Motor neuron (in vitro differentiated cells): ENCODE data around the gene SH3PXD2B. TPM values are rescaled to one million over a fixed set of nuclear protein-coding genes. Genes with fewer than 3 reads are reported as not detected.
A peak's percentile ranks its signal among the peaks of the same experiment; 100 is the strongest.

ENCODE experiments used
- ATAC-seq, 8 experiments: fragments of 200-7000 bp; cut with Tn5 transposase; replicated peaks in 6 of 8; 2 replicates each; pipeline ENCODE4 v1.8.0; 2021; ENCODE audit warnings: mild to moderate bottlenecking in 8 of 8, moderate library complexity in 8 of 8
- H3K27ac ChIP-seq, 2 donors: fragments of 250-450 bp; sonication (Bioruptor Pico); 2 replicates each; pipeline ENCODE4 v1.9.0; 2021; ENCODE audit warnings: antibody characterized with exemption in 2 of 2, mild to moderate bottlenecking in 2 of 2, moderate library complexity in 1 of 2
- H3K4me1 ChIP-seq, 2 donors: fragments of 250-450 bp; sonication (Bioruptor Pico); replicated peaks in 1 of 2; 2 replicates each; pipeline ENCODE4 v1.6.1; 2021; ENCODE audit warnings: antibody characterized with exemption in 2 of 2, mild to moderate bottlenecking in 2 of 2, moderate library complexity in 1 of 2
- H3K4me3 ChIP-seq, 5 donors: fragments of 250-450 bp; sonication (Bioruptor Pico); 2 replicates each; pipeline ENCODE4 v1.9.0; 2021; ENCODE audit warnings: antibody characterized with exemption in 5 of 5, mild to moderate bottlenecking in 5 of 5, moderate library complexity in 4 of 5
- WGBS, 10 experiments: fragments of 450-650 bp; shearing (Covaris generic); methylation state at CpG; one replicate each; pipeline ENCODE4 v1.0.0; 2022; 5-methylcytosine and 5-hydroxymethylcytosine counted together
- in situ Hi-C, 9 experiments: fragments of 400-800 bp; cut with MboI; loops; one replicate each; pipeline ENCODE4 v1.15.0; 2021; ENCODE audit warnings: low sequenced_read_pairs in 9 of 9, low pct_unique_long_range_greater_than_20kb in 2 of 9; ENCODE audit not compliant: unreplicated experiment in 9 of 9
- total RNA-seq, 8 experiments: library from RNA; unstranded; fragments of 300-600 nt; gene quantifications; 2 replicates each; pipeline versions ENCODE4 v1.2.3 to v1.2.4, GENCODE V29; 2022

SH3PXD2B gene
- total RNA-seq, result 10 to 100 TPM; 18.0 to 35.7 (median 24.3) TPM

DNA sequence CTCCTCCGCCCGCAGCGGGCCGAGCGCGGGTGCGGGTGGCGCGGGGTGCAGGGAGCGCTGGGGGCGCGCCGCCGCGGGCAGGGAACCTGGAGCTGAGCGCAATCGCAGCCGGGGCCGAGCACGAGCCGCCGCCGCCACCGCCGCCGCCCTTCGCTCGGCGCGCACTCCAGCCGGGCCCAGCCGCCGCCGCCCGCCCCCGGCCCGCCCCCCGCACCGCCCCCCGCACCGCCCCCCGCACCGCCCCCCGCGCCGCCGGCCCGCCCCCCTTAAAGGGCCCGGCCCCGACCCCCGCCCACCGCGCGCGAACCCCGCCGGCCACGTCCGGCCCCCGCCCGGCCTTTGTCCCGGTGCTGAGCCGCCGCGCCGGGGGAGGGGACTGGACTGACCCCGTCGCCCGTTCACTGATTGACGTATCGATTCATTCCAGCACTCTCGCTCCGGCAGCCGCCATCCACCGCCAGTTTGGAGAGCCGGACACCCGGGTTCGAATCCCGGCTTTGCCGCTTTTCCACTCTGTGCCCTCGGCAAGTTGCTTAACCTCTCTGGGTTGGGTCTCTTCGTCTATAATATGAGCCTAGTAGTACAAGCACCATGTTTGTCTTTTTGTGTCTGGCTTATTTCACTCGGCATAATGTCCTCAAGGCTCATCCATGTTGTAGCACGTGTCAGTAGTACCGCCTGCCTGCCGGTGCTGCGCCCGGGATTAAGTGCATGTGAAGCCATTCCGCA lies at the start of gene SH3PXD2B:
TSS of gene SH3PXD2B (minus strand) at position 168 of the 729 bp plus-strand sequence. CDS start 173 bp downstream, outside the sequence.
- Histone ChIP-seq H3K4me3 (peak within 1 kb of the TSS; percentile 69 to 99 (median 76)), H3K27ac (peak within 1 kb of the TSS; percentile 71 to 91), H3K4me1 (peaks cover 33 to 38% of the 10 kb centered on the region in 2 donors)
- WGBS, 10 experiments, result 0% methylated on average over 1 to 5 of the region's 89 CpGs; no CpG with 5 or more reads in 8 of the 10 experiments
- in situ Hi-C loops, result loop anchor here in 3 of 9 experiments (25.0 kb wide), 3 partner anchors 233 to 508 kb away; partner anchors contain the start of gene RPL26L1 (in 1 of the 3)
- ATAC-seq, result peak; percentile 22 to 75 (median 72)

DNA sequence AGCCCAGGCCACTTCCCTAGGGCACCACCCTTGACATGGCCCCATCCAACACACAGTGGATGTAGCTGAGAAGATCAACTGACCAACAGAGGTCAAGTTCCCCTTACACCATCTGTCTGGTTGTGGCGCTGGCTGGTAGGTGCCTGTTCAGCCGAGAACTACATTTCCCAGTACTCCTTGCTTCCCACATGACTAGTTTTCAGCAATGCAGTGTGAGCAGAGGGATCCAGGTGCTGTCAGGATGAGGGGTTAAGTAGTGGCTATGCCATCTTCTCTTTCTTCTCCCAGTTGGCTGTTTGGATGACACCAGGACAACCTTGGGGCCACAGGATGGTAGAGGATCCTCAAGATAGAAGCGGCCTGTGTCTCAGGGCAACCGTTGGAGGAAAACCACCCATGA lies 48.6 kb upstream of the SH3PXD2B start:
- Histone ChIP-seq H3K4me3 (no peak overlapping the region), H3K4me1 (peaks cover 6 to 9% of the 10 kb centered on the region in 2 donors), H3K27ac (no peak overlapping the region)
- 71 to 100% (median 80%) methylated on average over 1 to 4 of the region's 4 CpGs; no CpG with 5 or more reads in 3 of the 10 experiments for WGBS, 10 experiments
- in situ Hi-C loops, result no loop called here
- ATAC-seq, result peak in 6 of 8 experiments; percentile 30 to 62 (median 46)

GRCh38 chr5:172502410-172502809 lies 48.1 kb upstream of the SH3PXD2B start:
- WGBS, 10 experiments, result 68 to 100% (median 96%) methylated on average over 1 to 8 of the region's 8 CpGs; no CpG with 5 or more reads in 1 of the 10 experiments

GRCh38 chr5:172501708-172502320 lies 47.5 kb upstream of the SH3PXD2B start:
- in situ Hi-C loops, result no loop called here
- H3K27ac ChIP-seq, result no peak overlapping the region
- whole genome bisulfite sequencing, 10 experiments, result 50 to 100% (median 83%) methylated on average over 1 to 7 of the region's 7 CpGs; no CpG with 5 or more reads in 3 of the 10 experiments
- no peak overlapping the region for H3K4me3 ChIP-seq
- H3K4me1 ChIP-seq, result peaks cover 6 to 9% of the 10 kb centered on the region in 2 donors
- ATAC-seq, result no peak

More at GRCh38 chr5:172502410-172502809, 48.1 kb upstream of the SH3PXD2B start:
- H3K4me1 ChIP-seq, result peaks cover 6 to 9% of the 10 kb centered on the region in 2 donors
- ATAC-seq, result no peak
- in situ Hi-C loops, result no loop called here
- H3K4me3 ChIP-seq, result no peak overlapping the region
- H3K27ac ChIP-seq, result no peak overlapping the region

- no peak for ATAC-seq
- in situ Hi-C loops, result loop anchor here in 5 of 9 experiments (25.0 kb wide), 3 partner anchors 188 to 438 kb away; no protein-coding TSS in a partner anchor
Measured at GRCh38 chr5:172499287-172499686, 45.0 kb upstream of the SH3PXD2B start.

DNA sequence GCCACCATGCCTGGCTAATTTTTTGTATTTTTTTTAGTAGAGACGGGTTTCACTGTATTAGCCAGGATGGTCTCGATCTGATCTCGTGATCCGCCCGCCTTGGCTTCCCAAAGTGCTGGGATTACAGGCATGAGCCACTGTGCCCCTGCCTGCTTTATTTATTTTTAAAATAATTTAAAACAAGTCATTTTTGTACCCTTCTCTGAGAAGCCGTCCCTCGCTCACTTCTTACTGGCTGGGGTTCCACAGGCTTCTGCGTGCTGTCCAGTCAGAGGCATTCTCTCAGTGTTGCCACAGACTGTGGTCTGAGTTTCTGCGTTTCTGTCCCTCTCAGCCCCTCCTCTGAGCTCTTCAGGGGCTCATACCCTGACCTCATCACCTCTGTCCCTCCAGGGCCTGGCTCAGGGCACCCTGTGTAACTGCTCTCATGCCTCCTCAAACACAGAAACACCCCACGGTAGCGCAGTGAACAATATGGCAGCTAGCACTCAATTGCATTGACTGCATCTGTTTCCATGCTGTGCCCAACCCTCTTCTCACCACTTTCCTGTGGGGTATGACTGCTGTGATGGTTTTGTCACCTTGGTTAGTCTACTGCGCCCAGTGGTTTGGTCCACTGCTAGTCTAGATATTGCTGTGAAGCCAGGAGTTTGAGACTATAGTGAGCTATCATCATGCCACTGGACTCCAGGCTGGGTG lies 44.3 kb upstream of the SH3PXD2B start:
- in situ Hi-C loops, result loop anchor here in 5 of 9 experiments (25.0 kb wide), 3 partner anchors 189 to 439 kb away; no protein-coding TSS in a partner anchor
- Histone ChIP-seq H3K4me1 (peaks cover 2 to 4% of the 10 kb centered on the region in 2 donors), H3K27ac (no peak overlapping the region), H3K4me3 (no peak overlapping the region)
- no peak for ATAC-seq
- WGBS, 10 experiments, result 40 to 100% (median 91%) methylated on average over 1 to 9 of the region's 12 CpGs; no CpG with 5 or more reads in 2 of the 10 experiments

More at GRCh38 chr5:172499287-172499686, 45.0 kb upstream of the SH3PXD2B start:
- H3K4me1 ChIP-seq, result peaks cover 2 to 4% of the 10 kb centered on the region in 2 donors
- H3K27ac ChIP-seq, result no peak overlapping the region
- 27 to 100% (median 89%) methylated on average over 1 to 2 of the region's 2 CpGs; no CpG with 5 or more reads in 4 of the 10 experiments for WGBS, 10 experiments
- no peak overlapping the region for H3K4me3 ChIP-seq

DNA sequence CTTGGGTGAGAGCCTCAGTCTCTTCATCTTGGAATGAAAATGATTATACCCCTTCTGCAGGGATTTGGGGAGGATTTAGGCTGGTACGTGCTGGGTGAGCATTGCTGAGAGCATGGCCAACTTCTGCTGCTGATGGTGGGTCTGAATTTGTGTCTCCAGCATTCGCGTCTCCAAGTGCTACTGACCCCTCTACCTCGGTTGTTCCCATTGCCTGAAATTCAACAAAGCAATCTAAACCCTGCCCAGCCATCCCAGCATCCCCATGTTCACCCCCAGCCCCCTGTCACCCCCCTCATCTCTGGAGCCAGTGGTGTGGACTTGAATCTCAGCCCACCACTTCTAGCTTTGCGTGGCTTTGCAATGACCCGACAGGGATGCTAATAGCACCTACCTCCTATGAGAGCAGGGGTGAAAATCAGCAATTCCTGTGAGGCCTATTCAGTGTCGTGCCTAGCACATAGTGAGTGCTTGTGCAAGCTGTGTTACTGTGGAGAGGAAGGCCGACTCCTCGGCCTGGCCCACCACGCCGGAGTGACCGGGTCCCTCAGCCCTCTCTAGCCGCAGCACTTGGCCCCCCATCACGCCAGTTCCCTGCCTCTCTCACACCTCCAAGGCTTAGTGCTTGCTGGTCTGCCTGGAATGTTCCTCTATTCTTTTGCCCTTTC lies 43.4 kb upstream of the SH3PXD2B start:
- Histone ChIP-seq H3K4me1 (peaks cover 0 to 2% of the 10 kb centered on the region in 2 donors), H3K27ac (no peak overlapping the region), H3K4me3 (no peak overlapping the region)
- ATAC-seq, result no peak
- WGBS, 10 experiments, result 66 to 100% (median 77%) methylated on average over 2 to 5 of the region's 14 CpGs; no CpG with 5 or more reads in 6 of the 10 experiments
- in situ Hi-C loops, result loop anchor here in 5 of 9 experiments (25.0 kb wide), 3 partner anchors 190 to 440 kb away; no protein-coding TSS in a partner anchor

DNA sequence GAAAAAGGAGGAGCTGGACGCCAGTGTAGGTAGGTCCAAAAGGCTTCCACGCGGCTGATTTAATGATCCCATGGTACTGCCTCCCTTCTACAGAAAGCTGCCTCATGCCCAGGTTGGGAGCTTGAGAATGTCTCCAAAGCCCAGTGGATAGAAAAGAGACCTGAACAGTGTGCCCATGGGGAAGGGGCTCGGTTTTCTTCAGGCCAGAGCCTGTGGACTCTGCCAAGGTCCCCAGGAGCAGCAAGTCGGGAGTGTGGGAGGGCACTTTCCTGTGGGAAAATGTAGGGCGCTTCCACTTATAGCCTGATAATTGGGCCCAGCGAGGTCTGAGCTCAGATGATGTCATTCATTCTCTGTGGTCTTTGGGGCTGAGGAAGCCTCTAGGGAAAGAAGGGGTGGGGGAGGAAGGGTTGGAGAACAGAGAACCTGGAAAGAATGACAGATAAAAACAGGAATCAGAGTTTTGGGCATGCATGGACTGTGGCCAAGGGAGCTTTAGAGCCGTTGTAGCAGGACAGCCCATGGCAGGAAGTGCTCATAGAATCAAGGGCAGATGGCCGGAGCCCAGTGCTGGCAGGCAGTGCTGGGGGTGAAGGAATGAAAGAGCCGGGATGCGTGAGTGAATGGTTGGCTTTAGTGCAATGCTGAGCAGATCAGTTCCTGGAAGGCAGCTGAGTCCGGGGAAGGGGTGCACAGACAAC lies 42.5 kb upstream of the SH3PXD2B start:
- H3K4me1 ChIP-seq, result peaks cover 0 to 2% of the 10 kb centered on the region in 2 donors
- H3K27ac ChIP-seq, result no peak overlapping the region
- H3K4me3 ChIP-seq, result no peak overlapping the region
- 30 to 90% (median 68%) methylated on average over 1 to 11 of the region's 12 CpGs; no CpG with 5 or more reads in 2 of the 10 experiments for WGBS, 10 experiments
- in situ Hi-C loops, result loop anchor here in 5 of 9 experiments (25.0 kb wide), 3 partner anchors 190 to 440 kb away; no protein-coding TSS in a partner anchor
- peak in 7 of 8 experiments; percentile 23 to 85 (median 56) for ATAC-seq

GRCh38 chr5:172494630-172495505 lies 40.5 kb upstream of the SH3PXD2B start:
- 0 to 100% (median 74%) methylated on average over 1 to 8 of the region's 9 CpGs; no CpG with 5 or more reads in 2 of the 10 experiments for WGBS, 10 experiments
- H3K27ac ChIP-seq, result no peak overlapping the region
- no peak for ATAC-seq
- peaks cover 0 to 2% of the 10 kb centered on the region in 2 donors for H3K4me1 ChIP-seq
- in situ Hi-C loops, result loop anchor here in 5 of 9 experiments (25.0 kb wide), 3 partner anchors 192 to 442 kb away; no protein-coding TSS in a partner anchor
- no peak overlapping the region for H3K4me3 ChIP-seq

GRCh38 chr5:172493906-172494305 lies 39.6 kb upstream of the SH3PXD2B start:
- Histone ChIP-seq H3K4me3 (no peak overlapping the region), H3K27ac (no peak overlapping the region), H3K4me1 (peaks cover 0 to 2% of the 10 kb centered on the region in 2 donors)
- 0 to 100% (median 83%) methylated on average over 1 to 3 of the region's 3 CpGs; no CpG with 5 or more reads in 3 of the 10 experiments for WGBS, 10 experiments
- ATAC-seq, result no peak
- in situ Hi-C loops, result loop anchor here in 5 of 9 experiments (25.0 kb wide), 3 partner anchors 193 to 443 kb away; no protein-coding TSS in a partner anchor
